Measurements from ENCODE around the gene EMC1.

GRCh38 chr1:19254416-19254815, 3.1 kb upstream of the EMC1 start:
- TF ChIP-seq SMC3 (IDR thresholded peaks at IDR 0.05; ENCODE audit: low read depth, low read length) (no peak), CTCF (IDR thresholded peaks at IDR 0.05) (no peak), FOSL2 (IDR thresholded peaks at IDR 0.05; ENCODE audit: borderline replicate concordance, low read depth) (no peak)

Data from SK-N-SH (cell line).